ENCODE results near the gene AHCYL1.

- TF ChIP-seq CTCF (IDR thresholded peaks at IDR 0.05) (no peak), KDM1A (IDR thresholded peaks at IDR 0.05; ENCODE audit: low read depth) (no peak), ELK1 (IDR thresholded peaks at IDR 0.05; ENCODE audit: low read depth, low read length) (no peak), POLR2A (IDR thresholded peaks at IDR 0.05; ENCODE audit: low read length) (no peak), MAZ (IDR thresholded peaks at IDR 0.05; ENCODE audit: borderline replicate concordance, low read depth, low read length) (no peak), CBX2 (IDR thresholded peaks at IDR 0.05; ENCODE audit: borderline replicate concordance, low read depth) (no peak), HOXB5 (CRISPR knock-in tag; IDR thresholded peaks at IDR 0.05) (no peak), REST (IDR thresholded peaks at IDR 0.05) (no peak), RCOR1 (IDR thresholded peaks at IDR 0.05; ENCODE audit: low read depth, low read length) (no peak), RNF2 (IDR thresholded peaks at IDR 0.05; ENCODE audit: borderline replicate concordance, low read depth) (no peak), KDM5A (IDR thresholded peaks at IDR 0.05) (no peak), SREBF2 (IDR thresholded peaks at IDR 0.05) (no peak), EHF (CRISPR knock-in tag; IDR thresholded peaks at IDR 0.05) (no peak), NPAS2 (CRISPR knock-in tag; IDR thresholded peaks at IDR 0.05; ENCODE audit: borderline replicate concordance) (no peak)
Measured at GRCh38 chr1:110008971-110009565, 24.5 kb downstream of the AHCYL1 start.
